Cerebellar cortex (tissue), 1 donor: ENCODE data around the gene FIBP.

ENCODE experiments used
- DNase-seq: peaks from one replicate; pipeline ENCODE4 v3.0.0-alpha.2; 2015; ENCODE audit warnings: low spot score

Gene FIBP

DNA sequence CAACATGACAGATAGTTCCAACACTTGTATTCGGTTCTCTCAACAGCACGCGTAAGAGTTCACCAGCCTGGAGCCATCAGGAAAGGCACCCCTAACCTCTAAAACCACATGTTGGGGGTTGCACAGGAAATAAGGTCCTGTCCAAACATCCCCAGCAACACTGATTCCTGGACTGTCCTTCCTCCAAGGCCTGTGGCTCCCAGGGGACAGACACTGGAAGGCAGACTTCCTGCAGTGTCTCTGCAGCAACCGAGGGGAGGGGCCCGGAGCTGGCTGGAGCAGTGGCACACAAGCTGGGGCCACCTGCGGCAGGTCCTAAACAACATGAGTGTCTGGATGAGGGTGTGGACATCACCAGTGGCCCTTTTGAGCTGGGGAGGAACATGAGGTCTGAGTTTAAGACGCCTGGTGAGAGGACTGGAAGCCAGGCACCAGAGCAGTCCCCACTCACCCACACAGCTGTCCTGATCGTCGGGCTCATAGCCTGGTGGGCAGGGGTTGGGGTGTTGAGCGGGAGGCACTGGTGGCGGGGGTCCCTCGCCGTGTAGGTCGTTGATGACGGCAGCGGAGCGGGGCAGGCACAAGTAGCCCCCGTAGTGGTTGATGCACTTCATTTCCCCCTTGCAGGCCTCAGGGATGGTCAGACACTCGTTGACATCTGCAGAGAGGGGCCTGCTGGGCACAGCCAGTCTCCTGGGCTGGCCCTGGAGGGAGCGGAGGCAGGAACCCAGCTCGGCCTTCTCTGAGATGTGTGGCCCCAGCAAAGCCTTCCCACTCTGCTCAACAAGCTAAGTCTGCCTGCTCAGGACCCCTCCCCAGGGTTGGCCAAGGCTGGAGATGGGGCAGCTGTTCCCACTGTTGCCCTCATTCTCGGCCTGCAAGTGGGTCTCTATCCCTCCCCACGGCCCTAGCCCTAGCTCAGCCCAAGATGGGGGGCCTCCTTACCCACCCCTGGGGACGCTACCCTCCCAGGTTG lies 17.3 kb downstream of the FIBP start:
- DNase-seq, result no peak

DNA sequence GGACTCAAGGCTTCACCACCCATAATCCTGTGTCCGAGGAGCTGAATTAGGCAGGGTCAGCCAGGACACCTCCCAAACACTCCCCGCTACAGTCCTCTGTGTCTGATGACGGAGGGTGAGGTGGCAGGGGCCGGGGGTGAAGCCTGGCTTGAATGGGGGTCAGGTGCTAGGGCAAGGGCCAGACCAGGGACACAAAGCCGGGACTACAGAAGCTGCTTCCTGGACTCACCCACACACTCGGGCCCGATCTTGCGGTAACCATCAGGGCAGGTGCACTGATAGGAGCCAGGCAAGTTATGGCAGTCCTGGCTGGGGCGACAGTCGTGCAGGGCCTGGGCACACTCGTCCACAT lies 18.0 kb downstream of the FIBP start:
- DNase-seq, result no peak

GRCh38 chr11:65869643-65870306 lies 18.5 kb downstream of the FIBP start:
- DNase-seq, result no peak

DNA sequence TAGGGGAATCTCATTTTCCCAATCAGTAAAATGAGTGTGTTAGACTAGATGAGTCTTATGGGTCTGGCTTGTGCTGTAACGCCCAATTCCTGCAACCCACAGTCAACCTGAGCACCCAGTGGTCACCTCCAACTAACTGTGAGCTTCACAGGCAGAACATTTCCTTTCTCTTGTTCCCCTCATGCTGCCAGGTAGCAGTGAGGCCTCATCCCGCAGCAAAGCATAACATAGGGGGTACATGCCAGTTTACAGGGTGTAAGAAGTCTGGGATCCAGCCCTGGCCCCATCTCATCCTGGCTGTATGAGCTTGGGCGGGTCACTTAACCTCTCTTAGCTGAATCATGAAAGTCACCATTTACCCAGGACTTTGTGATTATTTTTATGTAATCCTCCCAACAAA lies 19.4 kb downstream of the FIBP start:
- no peak for DNase-seq

GRCh38 chr11:65868076-65868667 lies 20.1 kb downstream of the FIBP start:
- peak; percentile 80 for DNase-seq

DNA sequence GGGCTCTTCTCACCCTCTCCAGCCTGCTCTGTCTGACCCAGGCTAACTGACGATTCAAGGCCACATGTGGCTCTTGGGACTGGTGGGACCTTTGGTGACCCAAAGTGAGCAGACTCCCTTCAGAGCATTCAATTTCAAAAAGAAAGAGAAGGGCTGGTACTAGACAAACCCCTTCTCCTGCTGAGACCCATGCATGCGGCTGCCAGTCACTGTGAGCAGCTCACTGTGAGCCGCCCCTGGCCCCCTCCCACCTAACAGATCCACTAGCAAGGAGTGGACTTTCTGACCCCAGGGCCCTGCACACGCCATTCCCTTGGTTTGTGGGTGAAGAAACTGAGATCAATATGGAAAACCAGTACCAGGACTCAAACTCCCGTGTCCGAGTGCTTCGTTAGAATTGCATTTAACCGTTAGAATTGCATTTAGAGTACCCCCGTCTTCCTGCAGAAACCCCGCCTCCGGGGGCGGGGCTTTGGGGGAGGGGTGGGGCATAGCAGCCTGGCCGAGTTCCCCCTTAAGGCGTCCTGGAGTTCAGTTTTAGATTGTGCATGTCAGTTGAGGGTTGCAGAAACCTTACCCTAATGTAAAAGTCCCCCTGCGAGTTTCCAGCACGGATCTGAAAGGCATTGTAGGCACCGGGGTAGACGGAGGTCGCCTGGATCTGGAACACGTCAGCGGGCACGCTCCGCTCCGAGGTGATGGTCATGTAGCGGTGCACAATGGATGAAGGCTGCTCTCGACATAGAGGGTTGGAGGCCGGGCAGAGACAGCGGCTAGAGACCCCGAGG lies 20.8 kb downstream of the FIBP start:
- peak; percentile 55 for DNase-seq

DNA sequence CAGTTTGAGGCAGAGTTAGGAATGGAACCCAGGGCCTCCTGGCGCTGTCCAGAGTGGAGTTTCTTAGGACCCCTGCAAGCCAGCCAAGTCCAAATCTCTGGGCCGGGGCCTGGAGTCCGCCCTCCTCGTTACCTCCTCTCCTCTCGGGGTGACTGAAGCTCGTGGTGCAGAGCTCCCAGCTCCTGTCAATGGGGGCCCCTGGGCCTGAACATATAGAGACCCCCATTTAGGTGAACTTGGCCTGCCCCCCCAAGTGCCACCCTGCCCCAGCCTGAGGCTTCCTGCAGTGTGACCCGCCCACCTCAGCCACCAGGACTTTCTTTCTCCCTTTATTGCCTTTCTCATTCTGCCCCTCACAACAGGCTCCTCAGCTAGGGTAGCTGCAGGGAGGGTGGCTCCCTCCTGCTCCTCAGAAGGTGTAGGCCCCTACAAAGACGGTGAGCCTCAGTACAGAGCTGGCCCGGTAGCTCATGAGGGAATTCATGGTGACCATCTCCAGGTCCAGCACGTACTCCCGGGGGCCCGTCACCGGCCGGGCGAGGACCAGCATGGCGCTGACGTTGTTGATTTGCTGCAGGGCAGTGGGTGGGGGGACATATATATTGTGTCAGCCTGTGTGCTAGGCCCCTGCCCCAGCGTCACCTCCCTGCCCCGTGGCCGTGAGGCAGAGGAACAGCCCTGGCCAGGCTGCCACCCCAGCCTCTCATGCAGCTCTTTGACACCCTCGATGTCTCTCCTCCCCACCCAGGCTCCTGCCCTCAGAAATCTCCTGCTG lies 21.6 kb downstream of the FIBP start:
- DNase-seq, result no peak

- no peak for DNase-seq
These were observed 22.6 kb downstream of the FIBP start for GRCh38 chr11:65865550-65866172.

DNA sequence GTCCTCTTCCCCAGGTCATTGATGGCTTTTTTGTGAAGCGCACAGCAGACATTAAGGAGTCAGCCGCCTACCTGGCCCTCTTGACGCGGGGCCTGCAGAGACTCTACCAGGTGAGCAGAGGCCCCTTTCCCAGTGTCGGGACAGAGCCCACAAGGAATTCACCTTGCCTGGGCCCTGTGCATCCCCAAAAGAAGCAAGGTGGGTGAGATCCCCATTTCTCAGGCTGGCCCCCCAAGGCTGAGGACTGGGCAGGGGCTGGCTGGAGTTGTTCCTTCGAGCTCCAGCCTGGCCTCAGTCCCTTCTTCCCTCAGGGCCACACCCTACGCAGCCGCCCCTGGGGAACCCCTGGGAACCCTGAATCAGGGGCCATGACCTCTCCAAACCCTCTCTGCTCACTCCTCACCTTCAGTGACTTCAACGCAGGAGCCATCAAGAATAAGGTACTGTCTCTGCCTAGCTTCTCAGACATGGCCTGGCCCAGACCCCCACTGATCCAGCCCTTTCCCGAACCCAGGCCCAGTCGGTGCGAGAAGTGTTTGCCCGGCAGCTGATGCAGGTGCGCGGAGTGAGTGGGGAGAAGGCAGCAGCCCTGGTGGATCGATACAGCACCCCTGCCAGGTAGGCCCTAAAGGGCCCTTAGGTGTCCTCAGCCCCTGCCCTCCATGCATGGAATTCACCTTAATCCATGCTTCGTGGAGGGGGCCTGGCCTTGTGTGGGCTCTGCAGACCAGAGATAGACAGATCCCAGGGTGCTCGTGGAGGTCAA lies 23.4 kb downstream of the FIBP start:
- DNase-seq, result no peak

DNA sequence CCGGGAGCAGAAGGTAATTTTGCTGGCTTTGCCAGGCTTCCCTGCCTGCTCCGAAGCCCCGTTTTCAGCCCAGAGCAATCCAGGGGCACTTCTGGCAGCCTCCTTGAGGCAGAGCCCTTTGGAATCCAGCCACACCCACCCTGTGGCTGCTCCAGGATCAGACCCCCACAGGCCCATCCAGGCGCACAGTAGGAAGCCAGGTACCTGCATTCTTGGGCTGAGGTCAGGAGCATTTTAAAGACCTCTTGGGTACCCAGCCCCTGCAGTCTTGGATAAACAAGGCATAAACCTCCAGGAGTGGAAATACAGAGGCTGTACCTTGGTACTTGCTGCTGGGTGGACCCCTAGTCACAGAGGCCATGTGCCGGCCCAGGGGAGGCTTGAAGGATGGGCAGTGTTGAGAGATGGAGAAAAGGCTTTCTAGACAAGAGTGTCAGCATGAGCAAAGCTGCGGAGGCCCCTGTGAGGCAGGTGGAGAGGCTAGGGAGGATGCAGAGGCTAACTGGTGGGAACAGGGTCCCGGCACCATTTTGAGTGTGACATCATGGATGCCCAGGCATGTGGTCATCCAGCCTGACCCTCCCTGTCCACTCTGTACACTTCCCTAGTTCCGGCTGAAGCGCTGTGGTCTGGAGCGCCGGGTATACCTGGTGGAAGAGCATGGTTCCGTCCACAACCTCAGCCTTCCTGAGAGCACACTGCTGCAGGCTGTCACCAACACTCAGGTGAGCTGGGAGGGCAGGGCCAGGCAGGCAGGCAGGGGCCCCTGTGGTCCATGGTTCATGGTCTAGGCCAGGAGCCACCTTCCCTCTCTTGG lies 24.2 kb downstream of the FIBP start:
- DNase-seq, result no peak

DNA sequence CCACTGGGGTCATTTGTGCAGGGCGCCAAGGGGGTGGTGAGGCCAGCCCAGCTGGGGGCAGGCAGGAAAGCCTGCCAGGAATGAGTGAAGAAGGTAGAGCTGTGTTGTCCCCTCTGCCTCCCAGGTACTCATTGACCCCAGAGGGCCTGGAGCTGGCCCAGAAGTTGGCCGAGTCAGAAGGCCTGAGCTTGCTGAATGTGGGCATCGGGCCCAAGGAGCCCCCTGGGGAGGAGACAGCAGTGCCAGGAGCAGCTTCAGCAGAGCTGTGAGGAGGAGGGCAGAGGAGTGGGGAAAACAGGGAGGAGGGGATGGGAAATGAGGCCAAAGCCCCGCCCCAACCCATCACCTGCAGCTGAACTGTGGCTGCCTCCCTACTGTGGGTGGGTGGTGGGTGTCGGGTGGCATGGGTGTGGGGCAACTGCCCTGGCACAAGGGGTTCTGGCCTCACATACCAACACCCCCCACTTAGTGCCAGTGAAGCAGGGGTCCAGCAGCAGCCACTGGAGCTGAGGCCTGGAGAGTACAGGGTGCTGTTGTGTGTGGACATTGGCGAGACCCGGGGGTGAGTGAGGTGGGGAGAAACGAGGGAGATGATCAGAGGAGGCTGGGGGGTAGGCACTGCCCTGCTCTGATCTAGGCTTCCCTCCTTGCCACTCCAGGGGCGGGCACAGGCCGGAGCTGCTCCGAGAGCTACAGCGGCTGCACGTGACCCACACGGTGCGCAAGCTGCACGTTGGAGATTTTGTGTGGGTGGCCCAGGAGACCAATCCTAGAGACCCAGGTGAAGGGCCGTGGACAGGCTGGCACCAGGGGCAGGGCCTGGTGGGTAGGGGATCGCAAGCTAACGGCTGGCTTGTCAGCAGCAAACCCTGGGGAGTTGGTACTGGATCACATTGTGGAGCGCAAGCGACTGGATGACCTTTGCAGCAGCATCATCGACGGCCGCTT lies 25.1 kb downstream of the FIBP start:
- no peak for DNase-seq

- DNase-seq, result no peak
These were observed 26.0 kb downstream of the FIBP start for GRCh38 chr11:65862191-65862735.

- no peak for DNase-seq
These were observed 26.6 kb downstream of the FIBP start for GRCh38 chr11:65861533-65862183.

DNA sequence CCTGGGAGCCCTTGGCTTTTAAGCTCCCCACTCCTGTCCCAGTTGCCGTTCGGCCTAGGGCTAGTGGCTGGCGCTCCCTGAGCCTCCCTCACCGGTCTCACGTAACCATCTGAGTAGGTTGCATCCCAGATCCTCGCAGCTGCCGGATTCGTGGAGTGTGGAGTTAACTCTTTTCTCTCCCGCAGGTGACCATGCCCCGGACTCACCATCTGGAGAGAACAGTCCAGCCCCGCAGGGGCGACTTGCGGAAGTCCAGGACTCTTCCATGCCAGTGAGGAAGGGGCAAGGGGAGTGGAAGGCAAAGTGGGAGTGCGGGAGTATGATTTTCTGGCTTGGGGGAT lies 27.1 kb downstream of the FIBP start:
- no peak for DNase-seq

DNA sequence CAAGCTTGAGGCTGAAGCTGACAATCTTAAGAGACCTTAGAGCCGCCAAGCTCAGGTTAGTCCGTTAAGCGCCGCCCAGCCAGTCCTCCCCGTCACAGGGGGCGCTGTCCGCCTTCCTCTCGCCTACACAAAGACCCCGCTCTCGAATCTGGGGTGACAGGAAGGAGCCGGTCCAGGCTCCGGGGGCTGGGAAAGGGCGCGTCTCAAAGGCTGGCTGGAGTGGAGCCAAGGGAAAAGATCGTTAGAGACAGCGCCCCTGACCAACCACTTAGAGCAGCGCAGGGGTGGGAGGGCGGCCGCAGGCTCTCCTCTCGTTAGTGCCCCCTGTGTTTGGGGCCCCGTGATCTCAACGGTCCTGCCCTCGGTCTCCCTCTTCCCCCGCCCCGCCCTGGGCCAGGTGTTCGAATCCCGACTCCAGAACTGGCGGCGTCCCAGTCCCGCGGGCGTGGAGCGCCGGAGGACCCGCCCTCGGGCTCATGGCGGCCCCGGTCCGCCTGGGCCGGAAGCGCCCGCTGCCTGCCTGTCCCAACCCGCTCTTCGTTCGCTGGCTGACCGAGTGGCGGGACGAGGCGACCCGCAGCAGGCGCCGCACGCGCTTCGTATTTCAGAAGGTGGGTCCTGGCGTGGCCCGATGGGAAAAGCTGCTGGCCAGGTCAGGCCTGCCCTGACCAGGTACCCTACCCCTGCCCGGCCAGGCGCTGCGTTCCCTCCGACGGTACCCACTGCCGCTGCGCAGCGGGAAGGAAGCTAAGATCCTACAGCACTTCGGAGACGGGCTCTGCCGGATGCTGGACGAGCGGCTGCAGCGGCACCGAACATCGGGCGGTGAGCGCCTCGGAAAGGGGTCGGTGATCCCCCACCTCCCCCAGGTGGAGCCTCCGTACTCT lies 27.8 kb downstream of the FIBP start, which contains the start of gene MUS81:
MUS81 (plus strand) TSS at position 156 of the 887 bp plus-strand sequence; CDS start at position 477, 321 bp downstream.
- DNase-seq, result peak; percentile 98

- no peak for DNase-seq
These were observed 28.4 kb downstream of the FIBP start for GRCh38 chr11:65859812-65860277.
